Thyroid gland (tissue), 4 donors: ENCODE data around the gene ZC3H12C. TPM values are rescaled to one million over a fixed set of nuclear protein-coding genes. Genes with fewer than 3 reads are reported as not detected.

Experiments
- DNase-seq, 2 donors: peaks; one replicate each; pipeline ENCODE4 v3.0.0-alpha.2; 2019
- H3K27ac ChIP-seq, 3 donors: fragments of 200-600 bp; sonication (generic); 1 replicate in 2 of 3; 2 replicates in 1 of 3; pipeline ENCODE4 v1.5.1; 2016 to 2019; ENCODE audit warnings: mild to moderate bottlenecking in 1 of 3, moderate library complexity in 1 of 3
- H3K27me3 ChIP-seq: fragments of 200-600 bp; sonication (generic); one replicate; pipeline ENCODE4 v1.5.1; 2019
- H3K36me3 ChIP-seq, 2 donors: fragments of 200-600 bp; sonication (generic); one replicate each; pipeline ENCODE4 v1.5.1; 2016 to 2019
- H3K4me1 ChIP-seq, 2 donors: fragments of 200-600 bp; sonication (generic); one replicate each; pipeline ENCODE4 v1.5.1; 2017 to 2019
- H3K4me3 ChIP-seq, 3 donors: fragments of 200-600 bp; sonication (generic); replicated peaks in 1 of 3; 1 replicate in 2 of 3; 2 replicates in 1 of 3; pipeline ENCODE4 v1.5.1; 2016; ENCODE audit warnings: mild to moderate bottlenecking in 1 of 3
- H3K9me3 ChIP-seq: fragments of 200-600 bp; sonication (generic); one replicate; pipeline ENCODE4 v1.5.1; 2017
- POLR2A ChIP-seq, 2 donors: fragments of 450-650 bp; IDR thresholded peaks; one replicate each; pipeline ENCODE4 v1.6.1; 2017; ENCODE audit warnings: antibody characterized with exemption in 2 of 2, mild to moderate bottlenecking in 2 of 2, moderate library complexity in 1 of 2
- WGBS, 2 donors: methylation state at CpG; one replicate each; pipeline ENCODE4 v1.1.5; 2017; 5-methylcytosine and 5-hydroxymethylcytosine counted together
- intact Hi-C: fragments of 100-400 bp; cut with DNase I; formaldehyde crosslinking; loops from one replicate; pipeline ENCODE4 v1.15.1; 2023
- total RNA-seq, 4 donors: library from RNA; depleted of rRNA; stranded (reverse); fragments of >200 nt; gene quantifications; one replicate each; pipeline ENCODE4 v1.2.3, GENCODE V29; 2016
- TF ChIP-seq, protein P1 (sequence below), 6 experiments: fragments of 200-600 bp in 3 of 6; fragments of 450-650 bp in 3 of 6; sonication (generic) in 3 of 6; IDR thresholded peaks; one replicate each; pipeline ENCODE4 v1.5.1; 2016 to 2019; ENCODE audit warnings: antibody characterized with exemption in 6 of 6, mild to moderate bottlenecking in 2 of 6, inconsistent platforms in 1 of 6, moderate library complexity in 1 of 6

The ZC3H12C gene
- total RNA-seq, 4 donors from 2014 or later: 20.9 to 49.7 (median 30.6) TPM

GRCh38 chr11:110153474-110153873 is 60.3 kb downstream of the ZC3H12C start:
- Histone ChIP-seq H3K9me3 (no peaks in the 10 kb centered on the region), H3K36me3 (no peaks in the 10 kb centered on the region), H3K4me3 (no peak overlapping the region), H3K4me1 (peaks cover 8 to 20% of the 10 kb centered on the region in 2 donors), H3K27me3 (no peaks in the 10 kb centered on the region), H3K27ac (no peak overlapping the region)
- TF ChIP-seq, protein P1, sequence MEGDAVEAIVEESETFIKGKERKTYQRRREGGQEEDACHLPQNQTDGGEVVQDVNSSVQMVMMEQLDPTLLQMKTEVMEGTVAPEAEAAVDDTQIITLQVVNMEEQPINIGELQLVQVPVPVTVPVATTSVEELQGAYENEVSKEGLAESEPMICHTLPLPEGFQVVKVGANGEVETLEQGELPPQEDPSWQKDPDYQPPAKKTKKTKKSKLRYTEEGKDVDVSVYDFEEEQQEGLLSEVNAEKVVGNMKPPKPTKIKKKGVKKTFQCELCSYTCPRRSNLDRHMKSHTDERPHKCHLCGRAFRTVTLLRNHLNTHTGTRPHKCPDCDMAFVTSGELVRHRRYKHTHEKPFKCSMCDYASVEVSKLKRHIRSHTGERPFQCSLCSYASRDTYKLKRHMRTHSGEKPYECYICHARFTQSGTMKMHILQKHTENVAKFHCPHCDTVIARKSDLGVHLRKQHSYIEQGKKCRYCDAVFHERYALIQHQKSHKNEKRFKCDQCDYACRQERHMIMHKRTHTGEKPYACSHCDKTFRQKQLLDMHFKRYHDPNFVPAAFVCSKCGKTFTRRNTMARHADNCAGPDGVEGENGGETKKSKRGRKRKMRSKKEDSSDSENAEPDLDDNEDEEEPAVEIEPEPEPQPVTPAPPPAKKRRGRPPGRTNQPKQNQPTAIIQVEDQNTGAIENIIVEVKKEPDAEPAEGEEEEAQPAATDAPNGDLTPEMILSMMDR (IDR thresholded peaks at IDR 0.05): no peak
- TF ChIP-seq POLR2A (IDR thresholded peaks at IDR 0.05): no peak
- no peak for DNase-seq
- intact Hi-C loops: no loop called here

DNA sequence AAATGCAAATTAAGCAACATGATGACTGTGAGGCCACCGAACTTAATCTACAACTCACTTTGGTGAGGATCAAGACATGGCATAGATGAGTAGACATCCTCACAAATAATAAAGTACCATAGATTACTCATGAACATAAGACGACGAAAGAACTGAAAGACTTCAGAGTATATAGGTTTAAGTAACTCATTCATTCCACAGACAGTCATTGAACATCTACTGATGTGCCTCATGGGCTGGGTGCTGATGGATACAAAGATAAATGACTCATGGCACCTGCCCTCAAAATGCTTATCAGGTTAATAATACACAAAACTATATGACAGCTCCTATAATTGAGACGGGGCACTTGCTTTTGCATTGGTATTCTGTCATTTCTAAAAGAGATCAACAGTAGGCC is 63.3 kb downstream of the ZC3H12C start:
- WGBS, 2 donors: 82 to 95% methylated on average over 4 of the region's 4 CpGs
- Histone ChIP-seq H3K36me3 (peaks cover 7 to 12% of the 10 kb centered on the region in 2 donors), H3K4me3 (no peak overlapping the region), H3K27ac (no peak overlapping the region), H3K4me1 (peaks cover 8 to 15% of the 10 kb centered on the region in 2 donors), H3K9me3 (no peaks in the 10 kb centered on the region), H3K27me3 (no peaks in the 10 kb centered on the region)
- TF ChIP-seq POLR2A (IDR thresholded peaks at IDR 0.05): no peak
- TF ChIP-seq, protein P1 (IDR thresholded peaks at IDR 0.05): no peak
- intact Hi-C loops: no loop called here
- DNase-seq: no peak

GRCh38 chr11:110158317-110159200 is 65.4 kb downstream of the ZC3H12C start:
- DNase-seq: peak; percentile 71 to 77
- 57% methylated on average over 9 of the region's 9 CpGs for WGBS, 2 donors
- Histone ChIP-seq H3K36me3 (peaks cover 7 to 12% of the 10 kb centered on the region in 2 donors), H3K27ac (peak overlapping the region; percentile 14 to 47 (median 42)), H3K27me3 (no peaks in the 10 kb centered on the region), H3K9me3 (no peaks in the 10 kb centered on the region), H3K4me1 (peaks cover 0 to 4% of the 10 kb centered on the region in 2 donors), H3K4me3 (no peak overlapping the region)
- intact Hi-C loops: no loop called here
- TF ChIP-seq, protein P1 (IDR thresholded peaks at IDR 0.05): no peak
- no peak for TF ChIP-seq POLR2A (IDR thresholded peaks at IDR 0.05)

DNA sequence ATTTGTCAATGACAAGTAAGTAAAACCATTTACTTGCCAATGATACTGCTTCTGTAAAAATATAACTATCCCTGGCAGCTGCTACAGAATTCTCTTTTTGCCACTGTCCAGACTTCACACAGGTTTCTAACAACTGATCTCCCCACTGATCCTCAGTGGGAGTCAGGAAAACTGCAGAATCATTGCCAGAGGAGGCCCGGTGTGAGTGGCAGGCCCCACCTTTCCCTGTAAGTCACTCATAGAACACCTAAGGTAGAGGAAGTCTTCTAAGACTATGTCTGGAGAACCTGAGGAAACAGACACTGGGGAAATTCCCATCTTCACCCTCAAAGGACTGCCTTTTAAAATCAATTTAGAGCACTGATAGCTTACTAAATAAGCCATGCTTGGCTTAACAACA is 66.3 kb downstream of the ZC3H12C start:
- peaks cover 9 to 15% of the 10 kb centered on the region in 2 donors for H3K36me3 ChIP-seq
- H3K27ac ChIP-seq: no peak overlapping the region
- H3K4me1 ChIP-seq: peaks cover 0 to 4% of the 10 kb centered on the region in 2 donors
- no peaks in the 10 kb centered on the region for H3K9me3 ChIP-seq
- H3K4me3 ChIP-seq: no peak overlapping the region
- H3K27me3 ChIP-seq: no peaks in the 10 kb centered on the region
- 85 to 100% methylated on average over 1 of the region's 1 CpG for WGBS, 2 donors
- no peak for DNase-seq
- intact Hi-C loops: no loop called here
- TF ChIP-seq, protein P1 (IDR thresholded peaks at IDR 0.05): no peak
- no peak for TF ChIP-seq POLR2A (IDR thresholded peaks at IDR 0.05)

GRCh38 chr11:110160016-110160415 is 66.8 kb downstream of the ZC3H12C start:
- WGBS, 2 donors: 95% methylated on average over 3 of the region's 3 CpGs
- Histone ChIP-seq H3K36me3 (peaks cover 14 to 16% of the 10 kb centered on the region in 2 donors), H3K4me1 (peaks cover 0 to 4% of the 10 kb centered on the region in 2 donors), H3K4me3 (no peak overlapping the region), H3K27ac (no peak overlapping the region), H3K9me3 (no peaks in the 10 kb centered on the region), H3K27me3 (no peaks in the 10 kb centered on the region)
- no peak for TF ChIP-seq POLR2A (IDR thresholded peaks at IDR 0.05)
- TF ChIP-seq, protein P1 (IDR thresholded peaks at IDR 0.05): no peak
- intact Hi-C loops: no loop called here
- no peak for DNase-seq
